Activated effector memory CD4-positive, alpha-beta T cell treated with anti-CD3 and anti-CD28 coated beads, Interleukin-2, amount 50 U/mL, for 16 hours (primary cell): ENCODE results near the gene MINDY2.
"Not testable (repeated sequence)": the region's sequence is repeated elsewhere in the genome, so short reads cannot be mapped to it uniquely, and the experiment has no call there.

Source experiments
- DNase-seq: peaks from one replicate; pipeline ENCODE4 v3.0.0-alpha.2; 2020

The MINDY2 gene

GRCh38 chr15:58833681-58834426 lies 62.8 kb downstream of the MINDY2 start:
- DNase-seq, result not testable (repeated sequence)

- no peak for DNase-seq
Observed at GRCh38 chr15:58839485-58839884, 68.4 kb downstream of the MINDY2 start.

GRCh38 chr15:58840048-58840447 lies 68.9 kb downstream of the MINDY2 start:
- no peak for DNase-seq

GRCh38 chr15:58842713-58843396 lies 71.8 kb downstream of the MINDY2 start:
- no peak for DNase-seq

- DNase-seq, result not testable (repeated sequence)
Observed at GRCh38 chr15:58851205-58851604, 80.1 kb downstream of the MINDY2 start.

GRCh38 chr15:58852347-58852746 lies 81.2 kb downstream of the MINDY2 start:
- DNase-seq, result no peak

GRCh38 chr15:58854593-58854992 lies 83.5 kb downstream of the MINDY2 start:
- no peak for DNase-seq

- no peak for DNase-seq
Observed at GRCh38 chr15:58856086-58856485, 85.0 kb downstream of the MINDY2 start.

GRCh38 chr15:58856621-58857020 lies 85.5 kb downstream of the MINDY2 start:
- not testable (repeated sequence) for DNase-seq

- no peak for DNase-seq
Observed at GRCh38 chr15:58862326-58862725, 91.2 kb downstream of the MINDY2 start.

- no peak for DNase-seq
Observed at GRCh38 chr15:58864602-58865424, 93.7 kb downstream of the MINDY2 start.

- DNase-seq, result no peak
Observed at GRCh38 chr15:58865425-58865880, 94.4 kb downstream of the MINDY2 start.

- no peak for DNase-seq
Observed at GRCh38 chr15:58867926-58868325, 96.8 kb downstream of the MINDY2 start.

GRCh38 chr15:58870451-58870850 lies 99.3 kb downstream of the MINDY2 start:
- DNase-seq, result no peak

GRCh38 chr15:58873267-58873666 lies 102.2 kb downstream of the MINDY2 start:
- DNase-seq, result no peak

GRCh38 chr15:58875343-58875742 lies 104.2 kb downstream of the MINDY2 start:
- no peak for DNase-seq

- no peak for DNase-seq
Observed at GRCh38 chr15:58876306-58877106, 105.4 kb downstream of the MINDY2 start.

- DNase-seq, result no peak
Observed at GRCh38 chr15:58877999-58878825, 107.1 kb downstream of the MINDY2 start.

- DNase-seq, result no peak
Observed at GRCh38 chr15:58880320-58880719, 109.2 kb downstream of the MINDY2 start.

- no peak for DNase-seq
Observed at GRCh38 chr15:58882243-58882642, 111.1 kb downstream of the MINDY2 start.

- not testable (repeated sequence) for DNase-seq
Observed at GRCh38 chr15:58883926-58884325, 112.8 kb downstream of the MINDY2 start.

- DNase-seq, result no peak
Observed at GRCh38 chr15:58886921-58887320, 115.8 kb downstream of the MINDY2 start.
